RWPE2 (cell line): ENCODE results near the gene MARCHF7.
"Not testable (repeated sequence)": the region's sequence is repeated elsewhere in the genome, so short reads cannot be mapped to it uniquely, and the experiment has no call there.

Experiments
- ATAC-seq: fragments of 200-7000 bp; cut with Tn5 transposase; 3 replicates; pipeline ENCODE4 v1.9.1; 2021; ENCODE audit warnings: low read depth
- DNase-seq: peaks from one replicate; pipeline ENCODE4 v3.0.0-alpha.2; 2020; ENCODE audit warnings: low spot score
- H3K27ac ChIP-seq: fragments of 450-650 bp; 2 replicates; pipeline ENCODE4 v1.5.1; 2017; ENCODE audit warnings: mild to moderate bottlenecking; ENCODE audit not compliant: poor library complexity, severe bottlenecking
- H3K27me3 ChIP-seq: fragments of 250-450 bp; sonication (Bioruptor Pico); 2 replicates; pipeline ENCODE4 v1.5.1; 2021; ENCODE audit warnings: mild to moderate bottlenecking, moderate library complexity; ENCODE audit not compliant: insufficient read depth, poor library complexity, severe bottlenecking
- H3K36me3 ChIP-seq: fragments of 250-450 bp; sonication (Bioruptor Pico); 2 replicates; pipeline ENCODE4 v1.5.1; 2020; ENCODE audit warnings: low read depth, mild to moderate bottlenecking, moderate library complexity
- H3K4me1 ChIP-seq: fragments of 250-450 bp; sonication (Bioruptor Pico); 2 replicates; pipeline ENCODE4 v1.5.1; 2021; ENCODE audit warnings: mild to moderate bottlenecking, moderate library complexity; ENCODE audit not compliant: insufficient read depth, poor library complexity, severe bottlenecking
- H3K4me3 ChIP-seq: fragments of 250-450 bp; sonication (Bioruptor Pico); 2 replicates; pipeline ENCODE4 v1.5.1; 2021; ENCODE audit warnings: mild to moderate bottlenecking, moderate library complexity; ENCODE audit not compliant: severe bottlenecking
- H3K9me3 ChIP-seq: fragments of 250-450 bp; sonication (Bioruptor Pico); 2 replicates; pipeline ENCODE4 v1.5.1; 2021; ENCODE audit warnings: mild to moderate bottlenecking, moderate library complexity; ENCODE audit not compliant: severe bottlenecking
- TF ChIP-seq, protein P1 (sequence below): fragments of 450-650 bp; IDR thresholded peaks from one replicate; pipeline ENCODE4 v1.5.1; 2017; ENCODE audit warnings: mild to moderate bottlenecking, moderate library complexity; ENCODE audit not compliant: poor library complexity, severe bottlenecking

The MARCHF7 gene

DNA sequence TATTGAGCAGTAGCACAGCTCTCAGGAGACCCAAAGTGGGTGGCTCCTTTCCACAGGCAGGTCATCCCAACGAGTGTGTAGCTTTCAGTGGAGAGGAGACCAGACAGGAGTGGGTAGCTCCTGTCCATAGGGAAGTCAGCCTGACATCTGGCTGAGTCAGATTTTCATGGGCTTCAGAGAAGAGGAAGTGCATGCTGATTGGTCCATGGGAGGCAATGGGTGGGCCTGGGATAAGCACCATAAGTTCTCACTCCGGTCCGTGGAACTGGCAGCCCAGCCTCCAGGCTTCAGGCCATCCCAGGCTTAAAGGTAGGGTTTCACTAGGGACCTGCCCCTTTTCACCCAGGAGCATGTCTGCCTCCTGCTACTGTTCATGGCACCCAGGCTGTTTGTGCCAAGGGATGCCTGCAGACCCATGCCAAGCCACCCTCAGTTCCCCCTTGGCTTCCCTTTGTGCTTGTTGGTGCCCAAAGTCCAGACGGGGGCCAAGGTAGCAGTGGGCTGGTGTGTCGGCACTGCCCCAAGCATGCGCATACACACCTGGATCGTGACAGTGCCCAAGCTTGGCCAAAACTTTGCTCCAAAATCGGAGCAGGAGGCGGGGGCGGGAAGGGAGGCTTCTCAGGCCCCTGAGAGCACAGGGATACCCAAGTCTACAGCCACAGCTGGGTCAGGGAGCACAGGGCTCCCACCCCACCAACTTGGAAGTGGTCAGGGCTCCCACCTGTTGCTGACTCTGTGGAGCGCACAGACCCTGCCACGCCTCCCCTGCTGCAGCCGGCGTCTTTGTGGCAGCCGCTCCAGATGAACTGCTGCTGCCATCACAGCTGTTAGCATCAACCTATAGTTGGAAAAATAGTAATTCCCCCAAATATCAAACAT is 26.4 kb downstream of the MARCHF7 start:
- ATAC-seq (no peak), DNase-seq (no peak)
- Histone ChIP-seq H3K4me3 (no peak overlapping the region), H3K9me3 (no peaks in the 10 kb centered on the region), H3K27me3 (no peaks in the 10 kb centered on the region), H3K4me1 (peaks cover 22% of the 10 kb centered on the region), H3K27ac (no peak overlapping the region), H3K36me3 (peaks cover 95% of the 10 kb centered on the region)
- TF ChIP-seq, protein P1, sequence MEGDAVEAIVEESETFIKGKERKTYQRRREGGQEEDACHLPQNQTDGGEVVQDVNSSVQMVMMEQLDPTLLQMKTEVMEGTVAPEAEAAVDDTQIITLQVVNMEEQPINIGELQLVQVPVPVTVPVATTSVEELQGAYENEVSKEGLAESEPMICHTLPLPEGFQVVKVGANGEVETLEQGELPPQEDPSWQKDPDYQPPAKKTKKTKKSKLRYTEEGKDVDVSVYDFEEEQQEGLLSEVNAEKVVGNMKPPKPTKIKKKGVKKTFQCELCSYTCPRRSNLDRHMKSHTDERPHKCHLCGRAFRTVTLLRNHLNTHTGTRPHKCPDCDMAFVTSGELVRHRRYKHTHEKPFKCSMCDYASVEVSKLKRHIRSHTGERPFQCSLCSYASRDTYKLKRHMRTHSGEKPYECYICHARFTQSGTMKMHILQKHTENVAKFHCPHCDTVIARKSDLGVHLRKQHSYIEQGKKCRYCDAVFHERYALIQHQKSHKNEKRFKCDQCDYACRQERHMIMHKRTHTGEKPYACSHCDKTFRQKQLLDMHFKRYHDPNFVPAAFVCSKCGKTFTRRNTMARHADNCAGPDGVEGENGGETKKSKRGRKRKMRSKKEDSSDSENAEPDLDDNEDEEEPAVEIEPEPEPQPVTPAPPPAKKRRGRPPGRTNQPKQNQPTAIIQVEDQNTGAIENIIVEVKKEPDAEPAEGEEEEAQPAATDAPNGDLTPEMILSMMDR = no peak

DNA sequence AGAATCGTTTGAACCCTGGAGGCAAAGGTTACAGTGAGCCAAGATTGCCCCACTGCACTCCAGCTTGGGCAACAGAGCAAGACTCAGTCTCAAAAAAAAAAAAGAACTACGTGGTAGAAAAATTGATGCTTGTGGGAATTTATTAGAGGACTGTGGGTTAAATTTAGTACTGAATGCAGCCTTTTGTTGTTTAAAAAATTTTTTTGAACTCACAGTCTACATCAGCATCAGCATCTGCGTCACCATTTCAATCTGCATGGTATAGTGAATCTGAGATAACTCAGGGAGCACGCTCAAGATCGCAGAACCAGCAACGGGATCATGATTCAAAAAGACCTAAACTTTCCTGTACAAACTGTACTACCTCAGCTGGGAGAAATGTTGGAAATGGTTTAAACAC is 30.5 kb downstream of the MARCHF7 start:
- Histone ChIP-seq H3K4me3 (no peak overlapping the region), H3K27me3 (no peaks in the 10 kb centered on the region), H3K9me3 (no peaks in the 10 kb centered on the region), H3K36me3 (peaks cover 94% of the 10 kb centered on the region), H3K4me1 (no peaks in the 10 kb centered on the region), H3K27ac (no peak overlapping the region)
- no peak for DNase-seq
- no peak for ATAC-seq
- TF ChIP-seq, protein P1 = no peak

DNA sequence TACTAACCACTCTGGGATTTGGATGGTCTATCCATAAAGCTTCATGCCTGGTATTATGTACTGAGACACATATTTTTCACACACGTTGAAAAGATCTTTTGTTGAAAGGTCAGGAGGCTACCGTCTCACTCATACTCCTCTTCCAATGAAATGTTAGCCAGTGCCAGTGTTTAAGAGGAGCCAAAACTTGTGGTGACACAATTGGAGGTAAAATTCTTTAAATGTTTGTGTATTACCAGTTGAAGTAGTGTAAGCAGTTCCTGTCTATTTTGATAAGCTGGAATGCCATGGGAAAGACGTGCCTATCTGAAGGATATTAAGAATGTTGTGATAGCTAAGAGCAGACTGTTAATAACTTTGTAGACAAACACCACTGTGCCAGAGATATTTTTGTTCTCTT is 32.1 kb downstream of the MARCHF7 start:
- Histone ChIP-seq H3K4me3 (no peak overlapping the region), H3K4me1 (no peaks in the 10 kb centered on the region), H3K27me3 (no peaks in the 10 kb centered on the region), H3K9me3 (no peaks in the 10 kb centered on the region), H3K36me3 (peaks cover 95% of the 10 kb centered on the region), H3K27ac (no peak overlapping the region)
- DNase-seq (no peak), ATAC-seq (no peak)
- TF ChIP-seq, protein P1 = no peak

DNA sequence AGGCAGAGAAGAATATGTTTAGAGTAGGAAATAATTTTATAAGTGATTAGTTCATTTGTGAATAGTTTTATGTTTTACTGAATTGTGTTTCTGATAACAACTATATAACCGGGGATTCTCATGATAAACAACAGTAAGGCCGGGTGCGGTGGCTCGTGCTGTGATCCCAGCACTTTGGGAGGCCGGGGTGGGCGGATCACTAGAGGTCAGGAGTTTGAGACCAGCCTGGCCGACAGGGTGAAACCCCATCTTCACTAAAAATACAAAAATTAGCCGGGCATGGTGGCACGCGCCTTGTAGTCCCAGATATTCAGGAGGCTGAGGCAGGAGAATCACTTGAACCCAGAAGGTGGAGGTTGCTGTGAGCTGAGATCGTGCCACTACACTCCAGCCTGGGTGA is 32.9 kb downstream of the MARCHF7 start:
- not testable (repeated sequence) for H3K9me3 ChIP-seq, H3K27ac ChIP-seq, ATAC-seq, H3K4me3 ChIP-seq, H3K4me1 ChIP-seq, DNase-seq, H3K27me3 ChIP-seq
- peaks cover 95% of the 10 kb centered on the region for H3K36me3 ChIP-seq

DNA sequence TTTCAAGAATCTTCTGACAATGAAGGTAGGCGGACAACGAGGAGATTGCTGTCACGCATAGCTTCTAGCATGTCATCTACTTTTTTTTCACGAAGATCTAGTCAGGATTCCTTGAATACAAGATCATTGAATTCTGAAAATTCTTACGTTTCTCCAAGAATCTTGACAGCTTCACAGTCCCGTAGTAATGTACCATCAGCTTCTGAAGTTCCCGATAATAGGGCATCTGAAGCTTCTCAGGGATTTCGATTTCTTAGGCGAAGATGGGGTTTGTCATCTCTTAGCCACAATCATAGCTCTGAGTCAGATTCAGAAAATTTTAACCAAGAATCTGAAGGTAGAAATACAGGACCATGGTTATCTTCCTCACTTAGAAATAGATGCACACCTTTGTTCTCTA is 35.8 kb downstream of the MARCHF7 start:
- Histone ChIP-seq H3K27ac (no peak overlapping the region), H3K27me3 (no peaks in the 10 kb centered on the region), H3K9me3 (no peaks in the 10 kb centered on the region), H3K4me1 (no peaks in the 10 kb centered on the region), H3K4me3 (no peak overlapping the region), H3K36me3 (peaks cover 96% of the 10 kb centered on the region)
- TF ChIP-seq, protein P1 = no peak
- ATAC-seq = no peak
- DNase-seq = no peak
